ENCODE results near the gene BMS1. TPM values are rescaled to one million over a fixed set of nuclear protein-coding genes. Genes with fewer than 3 reads are reported as not detected.

The BMS1 gene
- polyA plus RNA-seq, 1 of the 3 experiments (the other 2 are of a cell fraction) = 4.9 TPM

DNA sequence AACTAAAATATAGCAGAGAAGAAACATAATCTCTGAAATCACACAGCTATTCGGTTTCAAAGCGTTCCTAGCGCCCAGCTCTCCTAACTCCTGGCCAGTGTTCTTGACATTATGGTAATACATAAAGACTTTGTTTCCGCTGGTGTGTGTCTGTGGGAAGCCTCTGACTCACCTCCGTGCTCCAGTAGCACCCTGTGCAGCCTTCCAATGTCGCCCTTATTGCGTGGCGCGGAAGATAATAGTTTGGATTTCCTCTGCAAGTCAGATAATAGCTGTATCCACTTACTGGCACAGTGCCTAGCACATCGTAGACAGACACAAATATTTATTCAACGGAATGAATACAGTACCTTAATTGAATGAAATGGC, 570 bp downstream of the BMS1 start:
- CTCF ChIA-PET = interaction anchor here (1.2 to 3.4 kb wide), 3 partner anchors 30 to 296 kb away, joined by 4 to 14 read pairs (median 6); no protein-coding TSS in a partner anchor
- peak overlapping the region; percentile 94 for H3K9ac ChIP-seq
- peak overlapping the region; percentile 92 for H2AFZ ChIP-seq (ENCODE audit: low read depth)
- 0% methylated on average over 11 of the region's 11 CpGs for WGBS (ENCODE audit: low lambda C conversion rate)
- no peak for TF ChIP-seq REST (IDR thresholded peaks at IDR 0.05; ENCODE audit: low read depth, low read length)
- 0 out of 2 replicates have a peak, but pooled peaks have one; percentile 4 for TF ChIP-seq FOSL2 (IDR thresholded peaks at IDR 0.05; ENCODE audit: borderline replicate concordance, low read depth)
- H3K27ac ChIP-seq (ENCODE audit: low read depth in 2 of 2, low read length in 1 of 2) = peak overlapping the region; percentile 86 to 87
- peak overlapping the region; percentile 97 for H3K4me2 ChIP-seq
- peaks cover 5 to 10% of the 10 kb centered on the region in 2 experiments; a peak in 3 of 4 replicates for H3K4me1 ChIP-seq (ENCODE audit: control insufficient read depth in 1 of 2, insufficient read depth in 2 of 2, low read depth in 1 of 2, low read length in 1 of 2)
- peak overlapping the region; percentile 84 to 93 for H3K4me3 ChIP-seq (ENCODE audit: low read depth in 2 of 2, low read length in 1 of 2)
- no peaks in the 10 kb centered on the region for H3K9me3 ChIP-seq
- POLR2A ChIA-PET = interaction anchor here (0.7 to 1.6 kb wide), 5 partner anchors 10 to 144 kb away, joined by 3 to 11 read pairs (median 7); no protein-coding TSS in a partner anchor
- H3F3A ChIP-seq (replicated peaks; ENCODE audit: insufficient read depth) = peaks cover 15% of the 10 kb centered on the region
- H4K20me1 ChIP-seq (ENCODE audit: insufficient read depth) = no peaks in the 10 kb centered on the region
- peaks cover 29% of the 10 kb centered on the region for H3K79me2 ChIP-seq (ENCODE audit: insufficient read depth)
- H3K36me3 ChIP-seq (replicated peaks in 1 of 2; ENCODE audit: control insufficient read depth in 1 of 2, insufficient read depth in 2 of 2, low read length in 1 of 2) = peaks cover 36 to 37% of the 10 kb centered on the region in 2 experiments
- H3K27me3 ChIP-seq (ENCODE audit: insufficient read depth) = no peaks in the 10 kb centered on the region; the same call in 1 of the 2 replicates
- no peaks in the 10 kb centered on the region for H3K9me2 ChIP-seq
- DNase-seq = no peak

GRCh38 chr10:42785759-42786158, 3.2 kb downstream of the BMS1 start:
- ChIA-PET POLR2A (no interaction called here), CTCF (no interaction called here)
- no peak overlapping the region for H3K4me3 ChIP-seq (ENCODE audit: low read depth in 2 of 2, low read length in 1 of 2)
- H3K9me3 ChIP-seq = no peaks in the 10 kb centered on the region
- H3F3A ChIP-seq (replicated peaks; ENCODE audit: insufficient read depth) = peaks cover 15% of the 10 kb centered on the region
- no peaks in the 10 kb centered on the region for H4K20me1 ChIP-seq (ENCODE audit: insufficient read depth)
- WGBS (ENCODE audit: low lambda C conversion rate) = 87% methylated on average over 6 of the region's 6 CpGs
- H2AFZ ChIP-seq (ENCODE audit: low read depth) = no peak overlapping the region
- H3K79me2 ChIP-seq (ENCODE audit: insufficient read depth) = peaks cover 34% of the 10 kb centered on the region
- no peak overlapping the region for H3K4me2 ChIP-seq
- H3K27me3 ChIP-seq (ENCODE audit: insufficient read depth) = no peaks in the 10 kb centered on the region
- no peaks in the 10 kb centered on the region for H3K9me2 ChIP-seq
- peaks cover 59 to 61% of the 10 kb centered on the region in 2 experiments for H3K36me3 ChIP-seq (replicated peaks in 1 of 2; ENCODE audit: control insufficient read depth in 1 of 2, insufficient read depth in 2 of 2, low read length in 1 of 2)
- H3K4me1 ChIP-seq (ENCODE audit: control insufficient read depth in 1 of 2, insufficient read depth in 2 of 2, low read depth in 1 of 2, low read length in 1 of 2) = peaks cover 5 to 10% of the 10 kb centered on the region in 2 experiments; a peak in 3 of 4 replicates
- DNase-seq = no peak
- H3K9ac ChIP-seq = no peak overlapping the region
- no peak overlapping the region for H3K27ac ChIP-seq (ENCODE audit: low read depth in 2 of 2, low read length in 1 of 2)
- no peak for TF ChIP-seq MAX (IDR thresholded peaks at IDR 0.05; ENCODE audit: low read depth)
- TF ChIP-seq IRF3 (IDR thresholded peaks at IDR 0.05; ENCODE audit: low read depth, low read length) = no peak
- no peak for TF ChIP-seq CHD2 (IDR thresholded peaks at IDR 0.05; ENCODE audit: low read length, partially characterized antibody)
- no peak for TF ChIP-seq FOXJ3 (CRISPR knock-in tag; IDR thresholded peaks at IDR 0.05)
- no peak for TF ChIP-seq PBX3 (IDR thresholded peaks at IDR 0.05)
- TF ChIP-seq JUND (IDR thresholded peaks at IDR 0.05) = no peak
- TF ChIP-seq REST (IDR thresholded peaks at IDR 0.05; ENCODE audit: low read depth, low read length) = no peak
- TF ChIP-seq EZH2phosphoT487 (IDR thresholded peaks at IDR 0.05; ENCODE audit: borderline replicate concordance, low read depth) = no peak
- TF ChIP-seq RFX5 (IDR thresholded peaks at IDR 0.05; ENCODE audit: low read length) = no peak
- TF ChIP-seq, protein P1, sequence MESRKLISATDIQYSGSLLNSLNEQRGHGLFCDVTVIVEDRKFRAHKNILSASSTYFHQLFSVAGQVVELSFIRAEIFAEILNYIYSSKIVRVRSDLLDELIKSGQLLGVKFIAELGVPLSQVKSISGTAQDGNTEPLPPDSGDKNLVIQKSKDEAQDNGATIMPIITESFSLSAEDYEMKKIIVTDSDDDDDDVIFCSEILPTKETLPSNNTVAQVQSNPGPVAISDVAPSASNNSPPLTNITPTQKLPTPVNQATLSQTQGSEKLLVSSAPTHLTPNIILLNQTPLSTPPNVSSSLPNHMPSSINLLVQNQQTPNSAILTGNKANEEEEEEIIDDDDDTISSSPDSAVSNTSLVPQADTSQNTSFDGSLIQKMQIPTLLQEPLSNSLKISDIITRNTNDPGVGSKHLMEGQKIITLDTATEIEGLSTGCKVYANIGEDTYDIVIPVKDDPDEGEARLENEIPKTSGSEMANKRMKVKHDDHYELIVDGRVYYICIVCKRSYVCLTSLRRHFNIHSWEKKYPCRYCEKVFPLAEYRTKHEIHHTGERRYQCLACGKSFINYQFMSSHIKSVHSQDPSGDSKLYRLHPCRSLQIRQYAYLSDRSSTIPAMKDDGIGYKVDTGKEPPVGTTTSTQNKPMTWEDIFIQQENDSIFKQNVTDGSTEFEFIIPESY (IDR thresholded peaks at IDR 0.05; ENCODE audit: borderline replicate concordance, low read depth) = no peak
- TF ChIP-seq SMC3 (IDR thresholded peaks at IDR 0.05; ENCODE audit: low read depth, low read length) = no peak
- TF ChIP-seq FOXM1 (IDR thresholded peaks at IDR 0.05; ENCODE audit: low read depth) = no peak
- TF ChIP-seq NFIC (IDR thresholded peaks at IDR 0.05; ENCODE audit: borderline replicate concordance) = no peak
- TF ChIP-seq FOSL2 (IDR thresholded peaks at IDR 0.05; ENCODE audit: borderline replicate concordance, low read depth) = no peak
